ENCODE measurements around the gene IRX1.

Gene IRX1

GRCh38 chr5:3622961-3623360 is 27.3 kb downstream of the IRX1 start:
- no peak overlapping the region for H4K8ac ChIP-seq (ENCODE audit: low read depth, low read length)
- no peak overlapping the region for H3K9ac ChIP-seq (ENCODE audit: low read length)
- no peaks in the 10 kb centered on the region for H3K79me2 ChIP-seq (ENCODE audit: control insufficient read depth, insufficient read depth, low read length)
- no peaks in the 10 kb centered on the region for H3K27me3 ChIP-seq (ENCODE audit: insufficient read depth, low read length, poor library complexity)
- H3K79me1 ChIP-seq (ENCODE audit: low read length): no peaks in the 10 kb centered on the region
- H4K5ac ChIP-seq (ENCODE audit: low read length): no peak overlapping the region
- no peak overlapping the region for H2BK15ac ChIP-seq (replicated peaks; ENCODE audit: low read depth)
- no peak overlapping the region for H3K4ac ChIP-seq (ENCODE audit: low read depth, low read length)
- H3K27ac ChIP-seq (ENCODE audit: low read depth, low read length): no peak overlapping the region
- H3K36me3 ChIP-seq (ENCODE audit: control insufficient read depth, insufficient read depth, low read length): no peaks in the 10 kb centered on the region
- H3K18ac ChIP-seq (ENCODE audit: low read length): no peak overlapping the region
- no peak overlapping the region for H3K23ac ChIP-seq (ENCODE audit: low read length)
- no peak overlapping the region for H3K4me2 ChIP-seq (ENCODE audit: low read length)
- no peak for DNase-seq
- H2BK5ac ChIP-seq (ENCODE audit: low read length): no peak overlapping the region
- no CpG with 5 or more reads among the region's 9 CpGs for WGBS (ENCODE audit: extremely low coverage, insufficient coverage, low lambda C conversion rate)
- H3K56ac ChIP-seq (ENCODE audit: low read length): no peak overlapping the region
- no peak overlapping the region for H2BK120ac ChIP-seq (ENCODE audit: low read depth, low read length)
- no peaks in the 10 kb centered on the region for H3K4me1 ChIP-seq (ENCODE audit: control insufficient read depth, low read depth, low read length)
- no peak overlapping the region for H2AK5ac ChIP-seq (ENCODE audit: low read length)
- H3K4me3 ChIP-seq (ENCODE audit: low read length): no peak overlapping the region

GRCh38 chr5:3625626-3626025 is 30.0 kb downstream of the IRX1 start:
- H3K79me1 ChIP-seq (ENCODE audit: low read length): no peaks in the 10 kb centered on the region
- DNase-seq: no peak
- no CpG with 5 or more reads among the region's 4 CpGs for WGBS (ENCODE audit: extremely low coverage, insufficient coverage, low lambda C conversion rate)
- no peak overlapping the region for H2BK120ac ChIP-seq (ENCODE audit: low read depth, low read length)
- H4K8ac ChIP-seq (ENCODE audit: low read depth, low read length): no peak overlapping the region
- no peak overlapping the region for H3K27ac ChIP-seq (ENCODE audit: low read depth, low read length)
- H2BK5ac ChIP-seq (ENCODE audit: low read length): no peak overlapping the region
- no peak overlapping the region for H3K56ac ChIP-seq (ENCODE audit: low read length)
- H3K36me3 ChIP-seq (ENCODE audit: control insufficient read depth, insufficient read depth, low read length): no peaks in the 10 kb centered on the region
- no peaks in the 10 kb centered on the region for H3K27me3 ChIP-seq (ENCODE audit: insufficient read depth, low read length, poor library complexity)
- no peak overlapping the region for H3K4me2 ChIP-seq (ENCODE audit: low read length)
- H2BK15ac ChIP-seq (replicated peaks; ENCODE audit: low read depth): no peak overlapping the region
- H3K9ac ChIP-seq (ENCODE audit: low read length): no peak overlapping the region
- H3K79me2 ChIP-seq (ENCODE audit: control insufficient read depth, insufficient read depth, low read length): no peaks in the 10 kb centered on the region
- H3K18ac ChIP-seq (ENCODE audit: low read length): no peak overlapping the region
- no peak overlapping the region for H3K4me3 ChIP-seq (ENCODE audit: low read length)
- no peak overlapping the region for H3K4ac ChIP-seq (ENCODE audit: low read depth, low read length)
- H2AK5ac ChIP-seq (ENCODE audit: low read length): no peak overlapping the region
- H4K5ac ChIP-seq (ENCODE audit: low read length): no peak overlapping the region
- no peaks in the 10 kb centered on the region for H3K4me1 ChIP-seq (ENCODE audit: control insufficient read depth, low read depth, low read length)
- H3K23ac ChIP-seq (ENCODE audit: low read length): no peak overlapping the region

GRCh38 chr5:3634061-3634460 is 38.4 kb downstream of the IRX1 start:
- H3K27me3 ChIP-seq (ENCODE audit: insufficient read depth, low read length, poor library complexity): no peaks in the 10 kb centered on the region
- H3K79me1 ChIP-seq (ENCODE audit: low read length): no peaks in the 10 kb centered on the region
- no peak overlapping the region for H3K4ac ChIP-seq (ENCODE audit: low read depth, low read length)
- H3K56ac ChIP-seq (ENCODE audit: low read length): no peak overlapping the region
- H3K36me3 ChIP-seq (ENCODE audit: control insufficient read depth, insufficient read depth, low read length): no peaks in the 10 kb centered on the region
- no CpG with 5 or more reads among the region's 7 CpGs for WGBS (ENCODE audit: extremely low coverage, insufficient coverage, low lambda C conversion rate)
- H4K5ac ChIP-seq (ENCODE audit: low read length): no peak overlapping the region
- no peak overlapping the region for H3K18ac ChIP-seq (ENCODE audit: low read length)
- H3K23ac ChIP-seq (ENCODE audit: low read length): no peak overlapping the region
- no peak overlapping the region for H4K8ac ChIP-seq (ENCODE audit: low read depth, low read length)
- H2BK5ac ChIP-seq (ENCODE audit: low read length): no peak overlapping the region
- H3K4me1 ChIP-seq (ENCODE audit: control insufficient read depth, low read depth, low read length): no peaks in the 10 kb centered on the region
- no peak overlapping the region for H3K4me3 ChIP-seq (ENCODE audit: low read length)
- no peaks in the 10 kb centered on the region for H3K79me2 ChIP-seq (ENCODE audit: control insufficient read depth, insufficient read depth, low read length)
- no peak for DNase-seq
- H2BK120ac ChIP-seq (ENCODE audit: low read depth, low read length): no peak overlapping the region
- H3K9ac ChIP-seq (ENCODE audit: low read length): no peak overlapping the region
- no peak overlapping the region for H3K27ac ChIP-seq (ENCODE audit: low read depth, low read length)
- H3K4me2 ChIP-seq (ENCODE audit: low read length): no peak overlapping the region
- H2AK5ac ChIP-seq (ENCODE audit: low read length): no peak overlapping the region
- H2BK15ac ChIP-seq (replicated peaks; ENCODE audit: low read depth): no peak overlapping the region

- no peak overlapping the region for H4K5ac ChIP-seq (ENCODE audit: low read length)
- WGBS (ENCODE audit: extremely low coverage, insufficient coverage, low lambda C conversion rate): no CpG with 5 or more reads among the region's 8 CpGs
- no peaks in the 10 kb centered on the region for H3K79me2 ChIP-seq (ENCODE audit: control insufficient read depth, insufficient read depth, low read length)
- no peak overlapping the region for H2BK15ac ChIP-seq (replicated peaks; ENCODE audit: low read depth)
- no peak overlapping the region for H3K27ac ChIP-seq (ENCODE audit: low read depth, low read length)
- H3K18ac ChIP-seq (ENCODE audit: low read length): no peak overlapping the region
- no peaks in the 10 kb centered on the region for H3K79me1 ChIP-seq (ENCODE audit: low read length)
- H3K36me3 ChIP-seq (ENCODE audit: control insufficient read depth, insufficient read depth, low read length): no peaks in the 10 kb centered on the region
- no peak overlapping the region for H2BK5ac ChIP-seq (ENCODE audit: low read length)
- H3K9ac ChIP-seq (ENCODE audit: low read length): no peak overlapping the region
- no peak overlapping the region for H2BK120ac ChIP-seq (ENCODE audit: low read depth, low read length)
- H3K4me3 ChIP-seq (ENCODE audit: low read length): no peak overlapping the region
- H4K8ac ChIP-seq (ENCODE audit: low read depth, low read length): no peak overlapping the region
- no peaks in the 10 kb centered on the region for H3K27me3 ChIP-seq (ENCODE audit: insufficient read depth, low read length, poor library complexity)
- H3K4me1 ChIP-seq (ENCODE audit: control insufficient read depth, low read depth, low read length): no peaks in the 10 kb centered on the region
- no peak overlapping the region for H3K23ac ChIP-seq (ENCODE audit: low read length)
- no peak overlapping the region for H3K4ac ChIP-seq (ENCODE audit: low read depth, low read length)
- peak; percentile 14 for DNase-seq
- H3K56ac ChIP-seq (ENCODE audit: low read length): no peak overlapping the region
- H2AK5ac ChIP-seq (ENCODE audit: low read length): no peak overlapping the region
- H3K4me2 ChIP-seq (ENCODE audit: low read length): no peak overlapping the region
Measured at GRCh38 chr5:3639175-3639574, 43.5 kb downstream of the IRX1 start.

- Histone ChIP-seq H3K36me3 (ENCODE audit: control insufficient read depth, insufficient read depth, low read length) (no peaks in the 10 kb centered on the region), H3K23ac (ENCODE audit: low read length) (no peak overlapping the region), H2BK120ac (ENCODE audit: low read depth, low read length) (no peak overlapping the region), H3K79me1 (ENCODE audit: low read length) (no peaks in the 10 kb centered on the region), H3K4me3 (ENCODE audit: low read length) (no peak overlapping the region), H2BK5ac (ENCODE audit: low read length) (no peak overlapping the region), H3K27me3 (ENCODE audit: insufficient read depth, low read length, poor library complexity) (no peaks in the 10 kb centered on the region), H3K27ac (ENCODE audit: low read depth, low read length) (no peak overlapping the region), H3K18ac (ENCODE audit: low read length) (no peak overlapping the region), H3K9ac (ENCODE audit: low read length) (no peak overlapping the region), H3K4ac (ENCODE audit: low read depth, low read length) (no peak overlapping the region), H2BK15ac (replicated peaks; ENCODE audit: low read depth) (no peak overlapping the region), H3K4me2 (ENCODE audit: low read length) (no peak overlapping the region), H4K5ac (ENCODE audit: low read length) (no peak overlapping the region), H3K4me1 (ENCODE audit: control insufficient read depth, low read depth, low read length) (no peaks in the 10 kb centered on the region), H3K79me2 (ENCODE audit: control insufficient read depth, insufficient read depth, low read length) (no peaks in the 10 kb centered on the region), H4K8ac (ENCODE audit: low read depth, low read length) (no peak overlapping the region), H2AK5ac (ENCODE audit: low read length) (no peak overlapping the region), H3K56ac (ENCODE audit: low read length) (no peak overlapping the region)
- WGBS (ENCODE audit: extremely low coverage, insufficient coverage, low lambda C conversion rate): no CpG with 5 or more reads among the region's 3 CpGs
- no peak for DNase-seq
Measured at GRCh38 chr5:3642231-3642630, 46.6 kb downstream of the IRX1 start.

GRCh38 chr5:3650320-3650719 is 54.7 kb downstream of the IRX1 start:
- no peak overlapping the region for H3K27ac ChIP-seq (ENCODE audit: low read depth, low read length)
- no peak overlapping the region for H3K23ac ChIP-seq (ENCODE audit: low read length)
- peak; percentile 43 for DNase-seq
- H3K4ac ChIP-seq (ENCODE audit: low read depth, low read length): no peak overlapping the region
- H4K5ac ChIP-seq (ENCODE audit: low read length): no peak overlapping the region
- H3K36me3 ChIP-seq (ENCODE audit: control insufficient read depth, insufficient read depth, low read length): no peaks in the 10 kb centered on the region
- H3K9ac ChIP-seq (ENCODE audit: low read length): no peak overlapping the region
- H4K8ac ChIP-seq (ENCODE audit: low read depth, low read length): no peak overlapping the region
- H3K56ac ChIP-seq (ENCODE audit: low read length): no peak overlapping the region
- H3K18ac ChIP-seq (ENCODE audit: low read length): no peak overlapping the region
- H3K4me3 ChIP-seq (ENCODE audit: low read length): no peak overlapping the region
- H3K27me3 ChIP-seq (ENCODE audit: insufficient read depth, low read length, poor library complexity): no peaks in the 10 kb centered on the region
- H3K4me2 ChIP-seq (ENCODE audit: low read length): no peak overlapping the region
- H3K4me1 ChIP-seq (ENCODE audit: control insufficient read depth, low read depth, low read length): no peaks in the 10 kb centered on the region
- no peaks in the 10 kb centered on the region for H3K79me2 ChIP-seq (ENCODE audit: control insufficient read depth, insufficient read depth, low read length)
- no CpG with 5 or more reads among the region's 2 CpGs for WGBS (ENCODE audit: extremely low coverage, insufficient coverage, low lambda C conversion rate)
- H2BK120ac ChIP-seq (ENCODE audit: low read depth, low read length): no peak overlapping the region
- no peak overlapping the region for H2AK5ac ChIP-seq (ENCODE audit: low read length)
- H2BK15ac ChIP-seq (replicated peaks; ENCODE audit: low read depth): no peak overlapping the region
- no peaks in the 10 kb centered on the region for H3K79me1 ChIP-seq (ENCODE audit: low read length)
- H2BK5ac ChIP-seq (ENCODE audit: low read length): no peak overlapping the region

All from mesendoderm (in vitro differentiated cells).